Activated CD4-positive, alpha-beta T cell treated with anti-CD3 and anti-CD28 coated beads, Interleukin-2, Interleukin-4, amounts not matched to agents 100 ng/mL and 50 ng/mL, durations not matched to agents 16 hours and 8 hours (primary cell): ENCODE measurements around the gene COL16A1.

Source experiments
- DNase-seq: peaks from one replicate; pipeline ENCODE4 v3.0.0-alpha.2; 2020; ENCODE audit warnings: low spot score

The COL16A1 gene

GRCh38 chr1:31647106-31647505 is 56.7 kb downstream of the COL16A1 start:
- no peak for DNase-seq

GRCh38 chr1:31646259-31646960 is 57.4 kb downstream of the COL16A1 start:
- DNase-seq, result no peak

GRCh38 chr1:31645274-31645568 is 58.6 kb downstream of the COL16A1 start:
- DNase-seq, result no peak

GRCh38 chr1:31644560-31645273 is 59.1 kb downstream of the COL16A1 start, which contains the start of gene PEF1:
TSS of gene PEF1 (minus strand) at chr1:31644876. CDS start at chr1:31644864, 12 bp downstream.
- peak; percentile 99 for DNase-seq

GRCh38 chr1:31643976-31644559 is 59.7 kb downstream of the COL16A1 start:
- DNase-seq, result no peak

GRCh38 chr1:31642897-31643296 is 60.9 kb downstream of the COL16A1 start:
- DNase-seq, result no peak

GRCh38 chr1:31642366-31642765 is 61.5 kb downstream of the COL16A1 start:
- no peak for DNase-seq

- DNase-seq, result no peak
These were observed 62.9 kb downstream of the COL16A1 start for GRCh38 chr1:31640964-31641363.

GRCh38 chr1:31640179-31640578 is 63.6 kb downstream of the COL16A1 start:
- DNase-seq, result no peak

GRCh38 chr1:31639543-31639942 is 64.3 kb downstream of the COL16A1 start:
- no peak for DNase-seq

GRCh38 chr1:31637915-31638673 is 65.7 kb downstream of the COL16A1 start:
- no peak for DNase-seq

- peak; percentile 29 for DNase-seq
These were observed 70.7 kb downstream of the COL16A1 start for GRCh38 chr1:31633117-31633516.

- no peak for DNase-seq
These were observed 71.2 kb downstream of the COL16A1 start for GRCh38 chr1:31632649-31633048.

GRCh38 chr1:31628931-31629556 is 74.8 kb downstream of the COL16A1 start:
- no peak for DNase-seq

- DNase-seq, result no peak
These were observed 75.8 kb downstream of the COL16A1 start for GRCh38 chr1:31627930-31628559.

- DNase-seq, result no peak
These were observed 76.4 kb downstream of the COL16A1 start for GRCh38 chr1:31627301-31627929.

GRCh38 chr1:31626223-31627207 is 77.3 kb downstream of the COL16A1 start:
- DNase-seq, result no peak

GRCh38 chr1:31625561-31626222 is 78.1 kb downstream of the COL16A1 start:
- no peak for DNase-seq

GRCh38 chr1:31624731-31625514 is 78.9 kb downstream of the COL16A1 start:
- no peak for DNase-seq
